ENCODE measurements around the gene PPM1F. TPM values are rescaled to one million over a fixed set of nuclear protein-coding genes. Genes with fewer than 3 reads are reported as not detected.

PPM1F gene
- total and polyA plus RNA-seq, 4 donors: 1.8 to 15.5 (median 8.9) TPM

DNA sequence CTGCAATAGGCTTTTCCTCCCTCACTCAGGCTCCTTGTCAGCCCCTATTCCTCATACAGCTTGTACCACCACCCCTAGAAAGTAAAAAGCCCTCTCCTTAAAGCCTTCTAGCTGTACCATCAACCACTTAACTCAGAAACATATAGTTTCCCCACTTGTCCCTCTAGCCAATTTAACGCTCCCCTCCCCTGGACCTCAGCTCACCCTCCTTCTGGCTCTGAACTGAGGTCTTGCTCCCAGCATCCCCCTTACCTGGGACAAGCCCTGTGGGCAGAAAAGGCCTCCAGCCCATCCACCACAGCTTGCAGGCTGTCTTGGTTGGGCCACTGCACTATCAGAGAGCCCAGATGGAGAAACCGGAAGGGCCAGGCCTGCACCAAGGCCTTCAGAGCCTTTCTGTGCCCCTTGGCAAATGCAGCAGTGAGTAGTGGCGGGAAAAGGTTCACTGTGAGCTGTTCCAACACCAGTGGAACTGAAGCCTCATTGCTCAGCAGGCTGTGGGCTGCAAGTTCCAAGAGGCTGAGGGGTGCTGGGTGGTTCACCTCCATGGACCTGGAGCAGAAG, 42.3 kb upstream of the PPM1F start:
- no peak overlapping the region for H3K9ac ChIP-seq (ENCODE audit: low read depth in 1 of 2, low read length in 2 of 2)
- H3K27ac ChIP-seq (ENCODE audit: low read depth in 1 of 2, low read length in 2 of 2): no peak overlapping the region
- no peak overlapping the region for H3K4me3 ChIP-seq (ENCODE audit: low read depth in 1 of 3, low read length in 3 of 3)
- no peak for DNase-seq (ENCODE audit: low spot score)
- peaks cover 11 to 30% (median 26%) of the 10 kb centered on the region in 4 donors for H3K4me1 ChIP-seq (ENCODE audit: control insufficient read depth in 4 of 4, insufficient read depth in 4 of 4, low read length in 3 of 4)
- H3K9me3 ChIP-seq (ENCODE audit: control insufficient read depth in 4 of 4, low read length in 3 of 4): no peaks in the 10 kb centered on the region
- 93% methylated on average over 3 of the region's 3 CpGs for WGBS
- no peak for TF ChIP-seq YY1 (IDR thresholded peaks at IDR 0.05)
- no peak for TF ChIP-seq NR2F2 (IDR thresholded peaks at IDR 0.05)
- TF ChIP-seq MAX (IDR thresholded peaks at IDR 0.05): no peak
- TF ChIP-seq SP1 (IDR thresholded peaks at IDR 0.05): no peak
- no peak for TF ChIP-seq JUND (IDR thresholded peaks at IDR 0.05)
- no peak for TF ChIP-seq RXRA (IDR thresholded peaks at IDR 0.05)
- TF ChIP-seq RAD21 (IDR thresholded peaks at IDR 0.05): no peak
- TF ChIP-seq FOXA1 (IDR thresholded peaks at IDR 0.05): no peak
- TF ChIP-seq HNF4G (IDR thresholded peaks at IDR 0.05): no peak
- TF ChIP-seq, protein P1, sequence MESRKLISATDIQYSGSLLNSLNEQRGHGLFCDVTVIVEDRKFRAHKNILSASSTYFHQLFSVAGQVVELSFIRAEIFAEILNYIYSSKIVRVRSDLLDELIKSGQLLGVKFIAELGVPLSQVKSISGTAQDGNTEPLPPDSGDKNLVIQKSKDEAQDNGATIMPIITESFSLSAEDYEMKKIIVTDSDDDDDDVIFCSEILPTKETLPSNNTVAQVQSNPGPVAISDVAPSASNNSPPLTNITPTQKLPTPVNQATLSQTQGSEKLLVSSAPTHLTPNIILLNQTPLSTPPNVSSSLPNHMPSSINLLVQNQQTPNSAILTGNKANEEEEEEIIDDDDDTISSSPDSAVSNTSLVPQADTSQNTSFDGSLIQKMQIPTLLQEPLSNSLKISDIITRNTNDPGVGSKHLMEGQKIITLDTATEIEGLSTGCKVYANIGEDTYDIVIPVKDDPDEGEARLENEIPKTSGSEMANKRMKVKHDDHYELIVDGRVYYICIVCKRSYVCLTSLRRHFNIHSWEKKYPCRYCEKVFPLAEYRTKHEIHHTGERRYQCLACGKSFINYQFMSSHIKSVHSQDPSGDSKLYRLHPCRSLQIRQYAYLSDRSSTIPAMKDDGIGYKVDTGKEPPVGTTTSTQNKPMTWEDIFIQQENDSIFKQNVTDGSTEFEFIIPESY (IDR thresholded peaks at IDR 0.05): no peak
- no peak for TF ChIP-seq GABPA (IDR thresholded peaks at IDR 0.05 in 1 of 2, conservative IDR thresholded peaks at IDR 0.05 in 1 of 2)
- TF ChIP-seq, protein P2, sequence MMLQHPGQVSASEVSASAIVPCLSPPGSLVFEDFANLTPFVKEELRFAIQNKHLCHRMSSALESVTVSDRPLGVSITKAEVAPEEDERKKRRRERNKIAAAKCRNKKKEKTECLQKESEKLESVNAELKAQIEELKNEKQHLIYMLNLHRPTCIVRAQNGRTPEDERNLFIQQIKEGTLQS (IDR thresholded peaks at IDR 0.05): no peak
- no peak for TF ChIP-seq HNF4A (conservative IDR thresholded peaks at IDR 0.05)
- no peaks in the 10 kb centered on the region for H3K27me3 ChIP-seq (ENCODE audit: control insufficient read depth in 4 of 4, insufficient read depth in 4 of 4, low read length in 3 of 4)
- no peaks in the 10 kb centered on the region for H3K36me3 ChIP-seq (ENCODE audit: control insufficient read depth in 4 of 4, insufficient read depth in 3 of 4, low read depth in 1 of 4, low read length in 3 of 4)

GRCh38 chr22:21992593-21993237, 40.1 kb upstream of the PPM1F start:
- 66% methylated on average over 7 of the region's 7 CpGs for WGBS
- Histone ChIP-seq H3K27me3 (ENCODE audit: control insufficient read depth in 4 of 4, insufficient read depth in 4 of 4, low read length in 3 of 4) (no peaks in the 10 kb centered on the region), H3K9me3 (ENCODE audit: control insufficient read depth in 4 of 4, low read length in 3 of 4) (no peaks in the 10 kb centered on the region), H3K9ac (ENCODE audit: low read depth in 1 of 2, low read length in 2 of 2) (no peak overlapping the region), H3K27ac (ENCODE audit: low read depth in 1 of 2, low read length in 2 of 2) (peak overlapping the region; percentile 70 to 79), H3K4me3 (ENCODE audit: low read depth in 1 of 3, low read length in 3 of 3) (no peak overlapping the region), H3K4me1 (ENCODE audit: control insufficient read depth in 4 of 4, insufficient read depth in 4 of 4, low read length in 3 of 4) (peaks cover 11 to 36% (median 30%) of the 10 kb centered on the region in 4 donors), H3K36me3 (ENCODE audit: control insufficient read depth in 4 of 4, insufficient read depth in 3 of 4, low read depth in 1 of 4, low read length in 3 of 4) (no peaks in the 10 kb centered on the region)
- TF ChIP-seq RXRA (IDR thresholded peaks at IDR 0.05) (peak in 1 of 2 donors; percentile 25), HNF4A (conservative IDR thresholded peaks at IDR 0.05) (peak in 1 of 2 donors; percentile 70), TAF1 (conservative IDR thresholded peaks at IDR 0.05) (no peak), NR2F2 (IDR thresholded peaks at IDR 0.05) (no peak)
- TF ChIP-seq, protein P1 (IDR thresholded peaks at IDR 0.05): peak; percentile 19
- DNase-seq (ENCODE audit: low spot score): no peak

Data from liver (tissue), 9 donors.